WI38 (cell line): ENCODE data around the gene EVA1A.

Experiments
- H3K4me3 ChIP-seq: 2 replicates; pipeline ENCODE4 v1.5.1; 2011; ENCODE audit warnings: low read depth, mild to moderate bottlenecking, control low read depth, low read length
- CTCF ChIP-seq: IDR thresholded peaks from 2 replicates; pipeline ENCODE4 v1.5.1; 2012; ENCODE audit warnings: low read depth, mild to moderate bottlenecking, control low read depth, low read length

The EVA1A gene

GRCh38 chr2:75465317-75465984, 95.3 kb downstream of the EVA1A start:
- H3K4me3 ChIP-seq = no peak overlapping the region
- TF ChIP-seq CTCF = peak; percentile 57

GRCh38 chr2:75464348-75464946, 96.3 kb downstream of the EVA1A start:
- peak; percentile 61; the same call in 1 of the 2 replicates for TF ChIP-seq CTCF
- H3K4me3 ChIP-seq = no peak overlapping the region

- TF ChIP-seq CTCF = no peak
- no peak overlapping the region for H3K4me3 ChIP-seq
Measured at GRCh38 chr2:75462721-75463120, 98.0 kb downstream of the EVA1A start.

GRCh38 chr2:75462206-75462605, 98.5 kb downstream of the EVA1A start:
- no peak for TF ChIP-seq CTCF
- H3K4me3 ChIP-seq = no peak overlapping the region

- no peak overlapping the region for H3K4me3 ChIP-seq
- TF ChIP-seq CTCF = no peak
Measured at GRCh38 chr2:75460630-75461029, 100.1 kb downstream of the EVA1A start.

- H3K4me3 ChIP-seq = no peak overlapping the region
- no peak for TF ChIP-seq CTCF
Measured at GRCh38 chr2:75459565-75460310, 101.0 kb downstream of the EVA1A start.

- no peak overlapping the region for H3K4me3 ChIP-seq
- TF ChIP-seq CTCF = no peak
Measured at GRCh38 chr2:75458201-75458600, 102.5 kb downstream of the EVA1A start.
